B cell (primary cell): ENCODE data around the gene CATSPERD.

Experiments
- EZH2 ChIP-seq: IDR thresholded peaks from 2 replicates; pipeline ENCODE4 v1.6.1; 2012; ENCODE audit warnings: borderline replicate concordance, low read depth, mild to moderate bottlenecking, moderate library complexity, low read length; ENCODE audit not compliant: insufficient read depth, poor library complexity, severe bottlenecking
- TF ChIP-seq, protein P1 (sequence below): fragments of 200-600 bp; IDR thresholded peaks from one replicate; pipeline ENCODE4 v1.8.0; 2022; ENCODE audit warnings: antibody characterized with exemption, mild to moderate bottlenecking

DNA sequence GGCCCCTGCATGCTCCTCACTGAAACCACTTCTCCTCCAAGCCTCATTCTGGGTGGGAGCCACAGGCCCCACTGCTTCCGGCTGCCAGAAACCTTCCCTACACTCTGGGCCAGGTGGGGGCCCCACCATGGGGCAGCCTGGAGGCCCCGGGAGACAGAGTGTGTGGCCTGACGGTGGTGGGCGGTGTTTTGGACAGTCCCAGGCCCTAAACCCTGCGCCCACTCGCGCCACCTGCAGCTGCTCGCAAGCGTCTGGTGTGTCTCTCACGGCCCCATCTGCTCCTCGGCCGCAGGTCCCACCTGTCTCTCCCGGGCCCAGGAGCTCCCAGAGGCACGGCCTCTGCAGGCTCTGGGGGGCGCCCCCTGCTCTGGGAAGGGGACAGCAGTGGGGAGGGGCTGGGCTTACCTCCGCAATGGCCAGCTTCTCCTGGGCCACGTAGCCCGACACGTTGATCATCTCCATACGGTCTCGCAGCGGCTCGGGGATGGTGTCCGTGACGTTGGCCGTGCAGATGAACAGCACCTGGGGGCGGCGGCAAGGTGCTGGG lies 24.7 kb upstream of the CATSPERD start:
- TF ChIP-seq, protein P1, sequence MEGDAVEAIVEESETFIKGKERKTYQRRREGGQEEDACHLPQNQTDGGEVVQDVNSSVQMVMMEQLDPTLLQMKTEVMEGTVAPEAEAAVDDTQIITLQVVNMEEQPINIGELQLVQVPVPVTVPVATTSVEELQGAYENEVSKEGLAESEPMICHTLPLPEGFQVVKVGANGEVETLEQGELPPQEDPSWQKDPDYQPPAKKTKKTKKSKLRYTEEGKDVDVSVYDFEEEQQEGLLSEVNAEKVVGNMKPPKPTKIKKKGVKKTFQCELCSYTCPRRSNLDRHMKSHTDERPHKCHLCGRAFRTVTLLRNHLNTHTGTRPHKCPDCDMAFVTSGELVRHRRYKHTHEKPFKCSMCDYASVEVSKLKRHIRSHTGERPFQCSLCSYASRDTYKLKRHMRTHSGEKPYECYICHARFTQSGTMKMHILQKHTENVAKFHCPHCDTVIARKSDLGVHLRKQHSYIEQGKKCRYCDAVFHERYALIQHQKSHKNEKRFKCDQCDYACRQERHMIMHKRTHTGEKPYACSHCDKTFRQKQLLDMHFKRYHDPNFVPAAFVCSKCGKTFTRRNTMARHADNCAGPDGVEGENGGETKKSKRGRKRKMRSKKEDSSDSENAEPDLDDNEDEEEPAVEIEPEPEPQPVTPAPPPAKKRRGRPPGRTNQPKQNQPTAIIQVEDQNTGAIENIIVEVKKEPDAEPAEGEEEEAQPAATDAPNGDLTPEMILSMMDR: no peak
- no peak for TF ChIP-seq EZH2
